ENCODE results near the gene ZDHHC13. TPM values are rescaled to one million over a fixed set of nuclear protein-coding genes. Genes with fewer than 3 reads are reported as not detected.

The ZDHHC13 gene
- total RNA-seq, 4 donors from 2014 or later: 45.8 to 64.9 (median 58.1) TPM

GRCh38 chr11:19204836-19205235, 87.9 kb downstream of the ZDHHC13 start:
- intact Hi-C loops (cut with DNase I): no loop called here
- Histone ChIP-seq H3K9me3 (no peaks in the 10 kb centered on the region), H3K4me3 (no peak overlapping the region), H3K27me3 (no peaks in the 10 kb centered on the region), H3K36me3 (no peaks in the 10 kb centered on the region), H3K27ac (no peak overlapping the region), H3K4me1 (peaks cover 0 to 6% (median 0%) of the 10 kb centered on the region in 3 donors)
- no peak for TF ChIP-seq CTCF (IDR thresholded peaks at IDR 0.05)
- TF ChIP-seq POLR2A (IDR thresholded peaks at IDR 0.05): no peak
- DNase-seq: no peak
- 91 to 92% methylated on average over 5 of the region's 5 CpGs for WGBS, 2 donors

- 78 to 89% methylated on average over 2 of the region's 2 CpGs for WGBS, 2 donors
- Histone ChIP-seq H3K27ac (no peak overlapping the region), H3K27me3 (no peaks in the 10 kb centered on the region), H3K9me3 (no peaks in the 10 kb centered on the region), H3K4me3 (no peak overlapping the region), H3K36me3 (no peaks in the 10 kb centered on the region), H3K4me1 (no peaks in the 10 kb centered on the region)
- TF ChIP-seq POLR2A (IDR thresholded peaks at IDR 0.05): no peak
- TF ChIP-seq CTCF (IDR thresholded peaks at IDR 0.05): no peak
- intact Hi-C loops (cut with DNase I): no loop called here
- DNase-seq: no peak
These were observed 91.2 kb downstream of the ZDHHC13 start for GRCh38 chr11:19208181-19208580.

- no peak overlapping the region for H3K27ac ChIP-seq
- no peaks in the 10 kb centered on the region for H3K4me1 ChIP-seq
These were observed 92.1 kb downstream of the ZDHHC13 start for GRCh38 chr11:19208959-19209546.

GRCh38 chr11:19209617-19210370, 92.8 kb downstream of the ZDHHC13 start:
- no peak overlapping the region for H3K27ac ChIP-seq
- TF ChIP-seq POLR2A (IDR thresholded peaks at IDR 0.05) (no peak), CTCF (IDR thresholded peaks at IDR 0.05) (no peak)
- H3K27me3 ChIP-seq: no peaks in the 10 kb centered on the region
- WGBS, 2 donors: 71 to 74% methylated on average over 4 of the region's 4 CpGs
- no peaks in the 10 kb centered on the region for H3K36me3 ChIP-seq
- H3K4me1 ChIP-seq: no peaks in the 10 kb centered on the region
- H3K9me3 ChIP-seq: no peaks in the 10 kb centered on the region
- DNase-seq: no peak
- no peak overlapping the region for H3K4me3 ChIP-seq
- intact Hi-C loops (cut with DNase I): no loop called here

More at GRCh38 chr11:19208959-19209546, 92.1 kb downstream of the ZDHHC13 start:
- no peaks in the 10 kb centered on the region for H3K9me3 ChIP-seq
- intact Hi-C loops (cut with DNase I): no loop called here
- no peak for DNase-seq
- 63 to 74% methylated on average over 3 of the region's 3 CpGs for WGBS, 2 donors
- H3K36me3 ChIP-seq: no peaks in the 10 kb centered on the region
- H3K4me3 ChIP-seq: no peak overlapping the region
- no peak for TF ChIP-seq CTCF (IDR thresholded peaks at IDR 0.05)
- no peak for TF ChIP-seq POLR2A (IDR thresholded peaks at IDR 0.05)
- H3K27me3 ChIP-seq: no peaks in the 10 kb centered on the region

- H3K4me3 ChIP-seq: no peak overlapping the region
- intact Hi-C loops (cut with DNase I): no loop called here
- H3K27me3 ChIP-seq: no peaks in the 10 kb centered on the region
- WGBS, 2 donors: 66 to 67% methylated on average over 4 of the region's 4 CpGs
- H3K27ac ChIP-seq: peak overlapping the region in 1 of 4 donors; percentile 84
- no peaks in the 10 kb centered on the region for H3K9me3 ChIP-seq
- no peak for TF ChIP-seq POLR2A (IDR thresholded peaks at IDR 0.05)
- no peak for TF ChIP-seq CTCF (IDR thresholded peaks at IDR 0.05)
- no peaks in the 10 kb centered on the region for H3K36me3 ChIP-seq
- peaks cover 5 to 53% (median 13%) of the 10 kb centered on the region in 3 donors for H3K4me1 ChIP-seq
- no peak for DNase-seq
These were observed 99.1 kb downstream of the ZDHHC13 start for GRCh38 chr11:19216021-19216420.

Data from esophagus squamous epithelium (tissue), 5 donors.